Endothelial cell of umbilical vein (primary cell): ENCODE results near the gene MAML3.

ENCODE experiments used
- CTCF ChIP-seq, 2 donors: IDR thresholded peaks; 1 replicate in 1 of 2; 2 replicates in 1 of 2; pipeline ENCODE4 v1.5.1; 2011; ENCODE audit warnings: low read length in 2 of 2, mild to moderate bottlenecking in 2 of 2, moderate library complexity in 2 of 2, control low read depth in 1 of 2, inconsistent platforms in 1 of 2, low read depth in 1 of 2; ENCODE audit not compliant: insufficient read depth in 1 of 2; ENCODE audit errors: extremely low read depth in 1 of 2
- EZH2 ChIP-seq: IDR thresholded peaks from 2 replicates; pipeline ENCODE4 v1.6.1; 2012; ENCODE audit warnings: borderline replicate concordance, low read depth, mild to moderate bottlenecking, moderate library complexity, low read length, inconsistent platforms; ENCODE audit not compliant: severe bottlenecking
- POLR2A ChIP-seq: IDR thresholded peaks from 2 replicates; pipeline ENCODE4 v1.6.1; 2012; ENCODE audit warnings: low read depth, mild to moderate bottlenecking, control low read depth, low read length
- POLR2AphosphoS5 ChIP-seq: IDR thresholded peaks from 2 replicates; pipeline ENCODE4 v1.6.1; 2012; ENCODE audit warnings: low read depth, mild to moderate bottlenecking, control low read depth, low read length, moderate library complexity; ENCODE audit not compliant: insufficient read depth

- no peak for TF ChIP-seq EZH2
- no peak for TF ChIP-seq CTCF (IDR thresholded peaks at IDR 0.05; ENCODE audit: extremely low read depth in 1 of 2, insufficient read depth in 1 of 2, low read depth in 1 of 2, low read length in 2 of 2)
- TF ChIP-seq POLR2AphosphoS5 = no peak
- TF ChIP-seq POLR2A = no peak
Observed at GRCh38 chr4:139972305-139972704, 181.7 kb downstream of the MAML3 start.
